ENCODE measurements around the gene ARHGDIA.

DNA sequence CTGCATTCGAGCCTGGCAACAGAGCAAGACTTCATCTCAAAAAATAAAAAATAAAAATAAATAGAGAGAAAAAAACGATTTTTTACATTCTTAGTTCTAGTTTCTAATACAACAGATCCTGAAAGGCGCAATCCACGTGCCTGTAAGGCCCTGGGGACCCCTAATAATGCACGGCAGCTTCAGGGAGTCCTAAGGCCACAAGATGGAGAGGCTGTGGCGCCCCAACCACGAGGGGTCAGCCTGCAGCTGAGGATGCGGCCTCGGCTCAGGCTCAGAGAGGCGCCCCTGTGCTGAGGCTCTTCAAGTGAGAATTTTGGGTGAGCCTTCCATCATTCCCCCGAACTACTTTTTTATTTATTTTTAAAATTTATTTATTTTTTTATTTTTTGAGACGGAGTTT, 21.7 kb downstream of the ARHGDIA start:
- TF ChIP-seq, protein P1, sequence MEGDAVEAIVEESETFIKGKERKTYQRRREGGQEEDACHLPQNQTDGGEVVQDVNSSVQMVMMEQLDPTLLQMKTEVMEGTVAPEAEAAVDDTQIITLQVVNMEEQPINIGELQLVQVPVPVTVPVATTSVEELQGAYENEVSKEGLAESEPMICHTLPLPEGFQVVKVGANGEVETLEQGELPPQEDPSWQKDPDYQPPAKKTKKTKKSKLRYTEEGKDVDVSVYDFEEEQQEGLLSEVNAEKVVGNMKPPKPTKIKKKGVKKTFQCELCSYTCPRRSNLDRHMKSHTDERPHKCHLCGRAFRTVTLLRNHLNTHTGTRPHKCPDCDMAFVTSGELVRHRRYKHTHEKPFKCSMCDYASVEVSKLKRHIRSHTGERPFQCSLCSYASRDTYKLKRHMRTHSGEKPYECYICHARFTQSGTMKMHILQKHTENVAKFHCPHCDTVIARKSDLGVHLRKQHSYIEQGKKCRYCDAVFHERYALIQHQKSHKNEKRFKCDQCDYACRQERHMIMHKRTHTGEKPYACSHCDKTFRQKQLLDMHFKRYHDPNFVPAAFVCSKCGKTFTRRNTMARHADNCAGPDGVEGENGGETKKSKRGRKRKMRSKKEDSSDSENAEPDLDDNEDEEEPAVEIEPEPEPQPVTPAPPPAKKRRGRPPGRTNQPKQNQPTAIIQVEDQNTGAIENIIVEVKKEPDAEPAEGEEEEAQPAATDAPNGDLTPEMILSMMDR (IDR thresholded peaks at IDR 0.05; ENCODE audit: low read depth, low read length): no peak
- TF ChIP-seq POLR2A (IDR thresholded peaks at IDR 0.05; ENCODE audit: extremely low read depth, insufficient read length) (no peak), MYC (IDR thresholded peaks at IDR 0.05; ENCODE audit: low read depth, low read length) (no peak)
- TF ChIP-seq, protein P2, sequence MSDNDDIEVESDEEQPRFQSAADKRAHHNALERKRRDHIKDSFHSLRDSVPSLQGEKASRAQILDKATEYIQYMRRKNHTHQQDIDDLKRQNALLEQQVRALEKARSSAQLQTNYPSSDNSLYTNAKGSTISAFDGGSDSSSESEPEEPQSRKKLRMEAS (IDR thresholded peaks at IDR 0.05; ENCODE audit: low read depth, low read length): no peak

Data from NB4 (cell line).